ENCODE data around the gene DEFB110.

- no peak for TF ChIP-seq TAF1 (IDR thresholded peaks at IDR 0.05; ENCODE audit: borderline replicate concordance, low read depth, low read length)
- no peak for TF ChIP-seq CTCF (IDR thresholded peaks at IDR 0.05)
- no peak for TF ChIP-seq RXRA (IDR thresholded peaks at IDR 0.05; ENCODE audit: borderline replicate concordance, low read depth)
- no peak for TF ChIP-seq MAX (IDR thresholded peaks at IDR 0.05; ENCODE audit: low read depth)
Measured at GRCh38 chr6:49986551-49986950, 35.2 kb downstream of the DEFB110 start.
